ENCODE results near the gene TSPAN9. TPM values are rescaled to one million over a fixed set of nuclear protein-coding genes. Genes with fewer than 3 reads are reported as not detected.

The TSPAN9 gene
- total RNA-seq, 1 donor from 2014 or later: 17.7 TPM

- TF ChIP-seq CTCF (IDR thresholded peaks at IDR 0.05; ENCODE audit: insufficient read depth, low read length, poor library complexity, severe bottlenecking): no peak
- H3K27me3 ChIP-seq (ENCODE audit: control insufficient read depth, insufficient read depth, low read length): no peaks in the 10 kb centered on the region
- no peaks in the 10 kb centered on the region for H3K36me3 ChIP-seq (ENCODE audit: control insufficient read depth, insufficient read depth, low read length)
- DNase-seq (ENCODE audit: low read depth): no peak
- no peak overlapping the region for H3K4me3 ChIP-seq (ENCODE audit: low read depth, low read length)
Observed at GRCh38 chr12:3125674-3126073, 48.5 kb downstream of the TSPAN9 start.

- Histone ChIP-seq H3K4me3 (ENCODE audit: low read depth, low read length) (no peak overlapping the region), H3K27me3 (ENCODE audit: control insufficient read depth, insufficient read depth, low read length) (no peaks in the 10 kb centered on the region), H3K36me3 (ENCODE audit: control insufficient read depth, insufficient read depth, low read length) (no peaks in the 10 kb centered on the region)
- TF ChIP-seq CTCF (IDR thresholded peaks at IDR 0.05; ENCODE audit: insufficient read depth, low read length, poor library complexity, severe bottlenecking): no peak
- DNase-seq (ENCODE audit: low read depth): no peak
Observed at GRCh38 chr12:3127832-3128231, 50.7 kb downstream of the TSPAN9 start.

GRCh38 chr12:3128498-3129293 is 51.5 kb downstream of the TSPAN9 start:
- Histone ChIP-seq H3K27me3 (ENCODE audit: control insufficient read depth, insufficient read depth, low read length) (no peaks in the 10 kb centered on the region), H3K4me3 (ENCODE audit: low read depth, low read length) (no peak overlapping the region), H3K36me3 (ENCODE audit: control insufficient read depth, insufficient read depth, low read length) (no peaks in the 10 kb centered on the region)
- DNase-seq (ENCODE audit: low read depth): no peak
- TF ChIP-seq CTCF (IDR thresholded peaks at IDR 0.05; ENCODE audit: insufficient read depth, low read length, poor library complexity, severe bottlenecking): no peak

- H3K36me3 ChIP-seq (ENCODE audit: control insufficient read depth, insufficient read depth, low read length): no peaks in the 10 kb centered on the region
- no peaks in the 10 kb centered on the region for H3K27me3 ChIP-seq (ENCODE audit: control insufficient read depth, insufficient read depth, low read length)
- TF ChIP-seq CTCF (IDR thresholded peaks at IDR 0.05; ENCODE audit: insufficient read depth, low read length, poor library complexity, severe bottlenecking): no peak
- DNase-seq (ENCODE audit: low read depth): no peak
- no peak overlapping the region for H3K4me3 ChIP-seq (ENCODE audit: low read depth, low read length)
Observed at GRCh38 chr12:3129301-3130056, 52.3 kb downstream of the TSPAN9 start.

- no peak for TF ChIP-seq CTCF (IDR thresholded peaks at IDR 0.05; ENCODE audit: insufficient read depth, low read length, poor library complexity, severe bottlenecking)
- Histone ChIP-seq H3K4me3 (ENCODE audit: low read depth, low read length) (no peak overlapping the region), H3K36me3 (ENCODE audit: control insufficient read depth, insufficient read depth, low read length) (no peaks in the 10 kb centered on the region), H3K27me3 (ENCODE audit: control insufficient read depth, insufficient read depth, low read length) (no peaks in the 10 kb centered on the region)
- DNase-seq (ENCODE audit: low read depth): no peak
Observed at GRCh38 chr12:3130057-3130830, 53.1 kb downstream of the TSPAN9 start.

Measured in kidney epithelial cell (primary cell).